ENCODE data around the gene CCDC149. TPM values are rescaled to one million over a fixed set of nuclear protein-coding genes. Genes with fewer than 3 reads are reported as not detected.

CCDC149 gene
- total RNA-seq, 3 donors from 2014 or later (not counting 1 experiment from before 2014, with no cell fraction given), result 0.14 to 0.86 (median 0.43) TPM

- no peak for ATAC-seq
- H3K27ac Mint-ChIP-seq, result no peak overlapping the region
- no peak for TF ChIP-seq CTCF (IDR thresholded peaks at IDR 0.05)
- no peaks in the 10 kb centered on the region for H3K9me3 ChIP-seq (ENCODE audit: control insufficient read depth, insufficient read depth, low read length)
- no peaks in the 10 kb centered on the region for H3K36me3 Mint-ChIP-seq
- no peak overlapping the region for H3K4me3 Mint-ChIP-seq
- H3K4me1 Mint-ChIP-seq, result peaks cover 0 to 5% of the 10 kb centered on the region in 2 donors
- no peaks in the 10 kb centered on the region for H3K36me3 ChIP-seq (ENCODE audit: control insufficient read depth, insufficient read depth, low read length)
- no peak for DNase-seq
- WGBS (ENCODE audit: insufficient coverage), result 76% methylated on average over 20 of the region's 20 CpGs
- H3K4me1 ChIP-seq (ENCODE audit: control insufficient read depth, insufficient read depth, low read length), result no peaks in the 10 kb centered on the region
- H3K27ac ChIP-seq (ENCODE audit: low read length), result no peak overlapping the region
- no peak overlapping the region for H3K4me3 ChIP-seq (ENCODE audit: low read length)
- intact Hi-C loops (cut with micrococcal nuclease), result no loop called here
- peaks cover 3% of the 10 kb centered on the region for H3K27me3 ChIP-seq (ENCODE audit: control insufficient read depth, insufficient read depth, low read length)
- H3K9me3 Mint-ChIP-seq, result peaks cover 0 to 2% of the 10 kb centered on the region in 2 donors
- peaks cover 20 to 21% of the 10 kb centered on the region in 2 donors for H3K27me3 Mint-ChIP-seq (ENCODE audit: low read depth in 2 of 2)
These were observed 4.4 kb upstream of the CCDC149 start for GRCh38 chr4:24917076-24917856.

- TF ChIP-seq CTCF (IDR thresholded peaks at IDR 0.05), result no peak
- peaks cover 30 to 35% of the 10 kb centered on the region in 2 donors for H3K27me3 Mint-ChIP-seq (ENCODE audit: low read depth in 2 of 2)
These were observed 2.5 kb upstream of the CCDC149 start for GRCh38 chr4:24915121-24915922.

GRCh38 chr4:24914460-24914859, 1.6 kb upstream of the CCDC149 start:
- Mint-ChIP-seq H3K4me1 (peaks cover 0 to 5% of the 10 kb centered on the region in 2 donors), H3K27ac (no peak overlapping the region), H3K9me3 (peaks cover 0 to 6% of the 10 kb centered on the region in 2 donors), H3K36me3 (peaks cover 9% of the 10 kb centered on the region), H3K27me3 (ENCODE audit: low read depth in 2 of 2) (peaks cover 33 to 42% of the 10 kb centered on the region in 2 donors), H3K4me3 (no peak overlapping the region)
- Histone ChIP-seq H3K4me3 (ENCODE audit: low read length) (no peak overlapping the region), H3K27me3 (ENCODE audit: control insufficient read depth, insufficient read depth, low read length) (peaks cover 3% of the 10 kb centered on the region), H3K36me3 (ENCODE audit: control insufficient read depth, insufficient read depth, low read length) (no peaks in the 10 kb centered on the region), H3K27ac (ENCODE audit: low read length) (no peak overlapping the region), H3K9me3 (ENCODE audit: control insufficient read depth, insufficient read depth, low read length) (no peaks in the 10 kb centered on the region), H3K4me1 (ENCODE audit: control insufficient read depth, insufficient read depth, low read length) (no peaks in the 10 kb centered on the region)
- no peak for ATAC-seq
- TF ChIP-seq CTCF (IDR thresholded peaks at IDR 0.05), result no peak
- intact Hi-C loops (cut with micrococcal nuclease), result no loop called here
- DNase-seq, result no peak
- 93% methylated on average over 1 of the region's 6 CpGs for WGBS (ENCODE audit: insufficient coverage)

More at GRCh38 chr4:24915121-24915922, 2.5 kb upstream of the CCDC149 start:
- H3K4me1 Mint-ChIP-seq, result peaks cover 0 to 5% of the 10 kb centered on the region in 2 donors
- WGBS (ENCODE audit: insufficient coverage), result 82% methylated on average over 8 of the region's 8 CpGs
- H3K27me3 ChIP-seq (ENCODE audit: control insufficient read depth, insufficient read depth, low read length), result peaks cover 3% of the 10 kb centered on the region
- no peak for ATAC-seq
- no peak overlapping the region for H3K27ac Mint-ChIP-seq
- intact Hi-C loops (cut with micrococcal nuclease), result no loop called here
- H3K4me3 Mint-ChIP-seq, result no peak overlapping the region
- H3K9me3 ChIP-seq (ENCODE audit: control insufficient read depth, insufficient read depth, low read length), result no peaks in the 10 kb centered on the region
- no peak overlapping the region for H3K27ac ChIP-seq (ENCODE audit: low read length)
- peaks cover 0 to 4% of the 10 kb centered on the region in 2 donors for H3K9me3 Mint-ChIP-seq
- H3K36me3 ChIP-seq (ENCODE audit: control insufficient read depth, insufficient read depth, low read length), result no peaks in the 10 kb centered on the region
- no peak overlapping the region for H3K4me3 ChIP-seq (ENCODE audit: low read length)
- no peaks in the 10 kb centered on the region for H3K4me1 ChIP-seq (ENCODE audit: control insufficient read depth, insufficient read depth, low read length)
- H3K36me3 Mint-ChIP-seq, result peaks cover 9% of the 10 kb centered on the region
- DNase-seq, result no peak
